ENCODE measurements around the gene TUT7.
"Not testable (repeated sequence)": the region's sequence is repeated elsewhere in the genome, so short reads cannot be mapped to it uniquely, and the experiment has no call there.

TUT7 gene

GRCh38 chr9:86318187-86318586 lies 36.0 kb downstream of the TUT7 start:
- no peak overlapping the region for H3K4me3 ChIP-seq (ENCODE audit: low read depth, low read length)
- no peak for DNase-seq (ENCODE audit: low read depth)

DNA sequence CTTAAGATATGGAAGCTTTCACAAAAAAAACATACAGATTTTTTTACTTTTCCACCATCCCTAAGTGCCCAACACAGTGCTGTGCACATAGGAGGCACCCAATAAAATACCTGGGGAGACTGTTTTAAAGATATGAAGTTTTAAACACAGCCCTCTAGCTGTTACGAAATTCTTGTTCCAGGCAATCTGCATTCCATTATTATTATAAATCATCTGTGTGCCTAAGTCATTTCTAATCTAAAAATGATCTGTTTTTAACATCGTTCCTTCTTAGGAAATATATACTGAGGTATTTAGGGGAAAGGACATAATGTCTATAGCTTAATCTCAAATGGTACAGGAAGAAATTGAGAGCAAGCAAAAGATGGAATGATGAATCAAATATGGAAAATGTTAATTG lies 39.1 kb downstream of the TUT7 start:
- no peak for DNase-seq (ENCODE audit: low read depth)
- no peak overlapping the region for H3K4me3 ChIP-seq (ENCODE audit: low read depth, low read length)

DNA sequence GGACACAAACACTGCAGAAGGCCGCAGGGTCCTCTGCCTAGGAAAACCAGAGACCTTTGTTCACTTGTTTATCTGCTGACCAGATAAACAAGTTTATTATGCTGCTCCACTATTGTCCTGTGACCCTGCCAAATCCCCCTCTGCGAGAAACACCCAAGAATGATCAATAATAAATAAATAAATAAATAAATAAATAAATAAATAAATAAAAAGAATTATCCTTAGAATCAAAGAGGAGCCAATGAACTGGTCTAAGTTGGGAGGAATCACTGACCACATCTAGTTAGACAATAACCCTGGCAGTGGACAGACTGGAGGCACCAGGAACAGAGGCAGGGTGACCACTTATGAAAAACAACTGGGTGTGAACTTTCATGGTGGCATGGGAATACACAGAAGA lies 41.3 kb downstream of the TUT7 start:
- DNase-seq (ENCODE audit: low read depth); H3K4me3 ChIP-seq (ENCODE audit: low read depth, low read length): not testable (repeated sequence)

GRCh38 chr9:86308687-86309086 lies 45.5 kb downstream of the TUT7 start:
- DNase-seq (ENCODE audit: low read depth), result no peak
- H3K4me3 ChIP-seq (ENCODE audit: low read depth, low read length), result no peak overlapping the region

GRCh38 chr9:86304236-86304730 lies 49.9 kb downstream of the TUT7 start:
- no peak overlapping the region for H3K4me3 ChIP-seq (ENCODE audit: low read depth, low read length)
- no peak for DNase-seq (ENCODE audit: low read depth)

DNA sequence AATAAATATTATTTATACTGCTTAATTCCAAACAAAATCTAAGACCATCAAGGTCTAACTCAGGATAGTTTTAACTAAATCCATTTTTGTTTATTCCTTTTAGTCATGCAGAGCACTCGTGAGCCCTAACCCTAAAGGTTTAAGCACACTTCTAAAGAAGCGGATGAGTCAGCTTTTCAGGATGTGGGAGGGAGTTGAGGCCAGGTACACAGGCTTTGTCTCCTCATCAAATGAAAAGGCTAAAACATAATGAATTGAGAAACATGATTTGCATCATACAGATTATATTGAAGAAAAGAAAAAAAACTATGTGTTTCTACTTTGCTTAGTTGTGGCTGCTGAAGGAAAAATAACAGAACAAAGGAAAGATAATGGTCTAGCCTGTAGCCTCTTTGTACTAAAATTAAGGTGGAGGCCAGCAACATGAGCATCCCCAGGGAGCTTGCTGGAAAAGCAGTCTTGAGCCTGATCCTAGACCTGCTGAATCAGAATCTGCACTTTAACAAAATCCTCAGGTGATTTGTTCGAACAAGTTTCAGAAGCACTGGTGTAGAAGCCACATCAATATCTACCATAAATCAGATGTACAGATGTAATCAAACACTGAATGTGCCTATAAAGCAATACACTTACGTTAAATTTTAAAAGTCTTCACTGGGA lies 50.8 kb downstream of the TUT7 start:
- DNase-seq (ENCODE audit: low read depth), result no peak
- H3K4me3 ChIP-seq (ENCODE audit: low read depth, low read length), result no peak overlapping the region

DNA sequence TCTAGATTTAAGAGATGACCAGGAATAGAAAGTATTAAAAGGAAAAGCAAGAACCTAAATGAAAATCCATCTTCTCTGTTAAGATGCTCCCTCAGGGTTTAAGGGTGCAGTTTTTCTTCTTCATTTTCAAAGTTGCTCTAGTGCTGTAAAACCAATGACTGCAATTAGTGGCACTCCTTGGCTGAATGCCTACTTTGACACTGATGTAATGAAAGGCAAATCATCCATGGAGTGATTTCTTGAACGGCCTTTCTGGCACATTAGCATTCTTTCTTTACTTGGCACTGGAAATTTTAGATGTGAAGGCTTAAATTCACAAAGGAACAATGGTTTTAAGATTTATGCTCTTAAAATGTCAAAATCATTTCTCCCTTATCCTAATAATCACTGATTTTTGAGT lies 52.5 kb downstream of the TUT7 start:
- DNase-seq (ENCODE audit: low read depth), result no peak
- H3K4me3 ChIP-seq (ENCODE audit: low read depth, low read length), result no peak overlapping the region

DNA sequence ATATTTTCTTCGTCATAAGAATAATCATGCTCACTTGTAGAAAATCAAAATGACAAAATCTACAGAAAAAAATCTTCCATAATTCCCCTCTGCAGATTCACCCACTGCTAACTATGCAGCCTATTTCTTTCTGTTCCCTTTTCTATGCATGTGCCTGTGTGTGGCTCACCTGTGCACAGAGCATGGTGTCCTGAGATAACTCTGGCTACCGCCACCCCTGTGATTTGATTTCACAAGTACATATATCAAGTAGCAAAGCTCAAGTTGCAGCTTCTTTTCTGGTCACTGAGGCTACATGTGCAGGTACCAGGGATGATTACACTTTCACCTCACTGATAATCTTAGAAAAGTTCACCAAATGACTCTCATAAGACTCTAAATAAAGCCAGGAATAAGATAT lies 53.5 kb downstream of the TUT7 start:
- DNase-seq (ENCODE audit: low read depth), result no peak
- no peak overlapping the region for H3K4me3 ChIP-seq (ENCODE audit: low read depth, low read length)

DNA sequence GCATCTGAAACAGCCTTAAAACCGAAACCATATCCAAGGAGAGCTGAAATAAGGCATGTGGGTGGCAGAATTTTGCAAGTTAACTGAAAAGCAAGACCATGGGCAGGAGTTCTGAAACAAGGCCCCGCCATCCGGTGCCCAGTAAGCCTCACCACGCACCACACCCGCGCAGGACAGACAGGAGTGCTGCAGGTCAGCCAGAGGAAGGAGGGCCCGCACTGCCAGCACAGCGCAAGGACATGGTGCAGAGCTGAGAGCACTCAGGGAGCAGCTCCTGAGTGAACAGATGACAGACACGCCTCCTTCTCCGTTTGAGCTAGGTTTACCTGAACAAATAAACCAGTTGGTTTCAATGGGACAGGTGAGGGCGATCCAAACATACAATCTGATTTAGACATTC lies 55.3 kb downstream of the TUT7 start:
- no peak overlapping the region for H3K4me3 ChIP-seq (ENCODE audit: low read depth, low read length)
- DNase-seq (ENCODE audit: low read depth), result no peak

DNA sequence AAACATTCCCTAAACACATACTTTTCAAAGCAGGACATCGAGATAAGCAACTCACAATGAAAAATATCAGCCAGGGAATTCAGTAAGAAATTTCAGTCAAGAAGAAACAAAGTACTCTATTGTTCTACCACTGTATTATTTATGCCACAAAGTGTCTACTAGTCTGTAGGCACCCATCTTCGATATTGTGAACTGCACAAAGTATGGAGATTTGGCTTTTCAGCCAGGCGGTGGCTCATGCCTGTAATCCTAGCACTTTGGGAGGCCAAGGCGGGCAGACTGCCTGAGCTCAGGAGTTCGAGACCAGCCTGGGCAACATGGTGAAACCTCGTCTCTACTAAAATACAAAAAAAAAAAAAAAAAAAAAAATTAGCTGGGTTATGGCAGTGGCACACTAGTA lies 63.9 kb downstream of the TUT7 start:
- H3K4me3 ChIP-seq (ENCODE audit: low read depth, low read length); DNase-seq (ENCODE audit: low read depth): not testable (repeated sequence)

DNA sequence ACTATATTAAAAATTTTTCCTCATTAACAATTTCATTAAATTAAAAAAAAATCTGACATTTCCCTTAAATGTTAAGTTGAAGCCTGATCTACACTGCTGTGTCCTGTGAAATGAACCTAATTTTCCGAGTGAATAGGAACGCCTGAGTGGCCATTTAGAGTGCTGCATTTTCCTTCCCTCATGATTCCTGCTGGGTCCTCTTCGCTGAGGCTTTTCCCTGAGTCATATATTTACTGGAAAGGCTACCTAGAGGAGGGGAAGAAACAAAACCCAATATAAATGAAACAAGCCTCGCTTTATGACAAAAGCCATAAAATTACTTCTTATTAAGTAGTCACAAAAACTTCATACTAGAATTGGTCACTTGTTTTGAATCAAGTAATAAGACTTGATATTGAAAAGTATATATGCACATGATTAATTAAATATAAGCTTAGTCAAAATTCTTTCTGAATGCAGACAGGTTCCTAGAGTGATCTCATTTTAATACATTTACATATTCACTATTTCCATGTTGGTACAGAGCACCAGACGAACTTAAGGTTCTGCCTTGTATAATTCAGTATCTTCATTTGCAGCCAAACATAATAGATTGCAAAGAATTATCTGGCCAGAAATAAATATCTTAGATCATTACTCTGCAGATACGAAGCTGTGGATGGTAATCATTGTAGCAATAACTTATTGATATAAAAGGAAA lies 65.6 kb downstream of the TUT7 start:
- DNase-seq (ENCODE audit: low read depth), result no peak
- H3K4me3 ChIP-seq (ENCODE audit: low read depth, low read length), result no peak overlapping the region

GRCh38 chr9:86287013-86287412 lies 67.2 kb downstream of the TUT7 start:
- DNase-seq (ENCODE audit: low read depth), result peak; percentile 38
- no peak overlapping the region for H3K4me3 ChIP-seq (ENCODE audit: low read depth, low read length)

GRCh38 chr9:86286278-86286677 lies 67.9 kb downstream of the TUT7 start:
- DNase-seq (ENCODE audit: low read depth), result no peak
- H3K4me3 ChIP-seq (ENCODE audit: low read depth, low read length), result no peak overlapping the region

DNA sequence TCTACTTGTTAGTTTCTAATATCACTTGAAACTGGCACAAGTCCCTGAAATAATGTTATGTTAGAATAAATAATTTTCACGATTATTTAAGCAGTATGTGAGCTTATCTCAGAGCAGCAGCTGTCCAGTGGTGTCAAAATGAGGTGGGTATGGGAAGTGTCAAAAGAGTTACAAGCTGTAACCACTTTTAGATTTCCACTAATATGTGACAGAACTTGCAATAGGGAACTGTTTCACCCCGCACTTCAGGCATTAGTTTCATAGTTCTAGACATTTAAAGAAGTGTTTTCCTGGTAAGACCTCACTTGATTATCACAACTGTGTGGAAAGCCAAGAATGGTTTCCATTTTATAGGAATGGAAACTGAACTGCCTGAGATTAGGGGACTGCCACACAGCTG lies 68.9 kb downstream of the TUT7 start:
- DNase-seq (ENCODE audit: low read depth), result no peak
- no peak overlapping the region for H3K4me3 ChIP-seq (ENCODE audit: low read depth, low read length)

DNA sequence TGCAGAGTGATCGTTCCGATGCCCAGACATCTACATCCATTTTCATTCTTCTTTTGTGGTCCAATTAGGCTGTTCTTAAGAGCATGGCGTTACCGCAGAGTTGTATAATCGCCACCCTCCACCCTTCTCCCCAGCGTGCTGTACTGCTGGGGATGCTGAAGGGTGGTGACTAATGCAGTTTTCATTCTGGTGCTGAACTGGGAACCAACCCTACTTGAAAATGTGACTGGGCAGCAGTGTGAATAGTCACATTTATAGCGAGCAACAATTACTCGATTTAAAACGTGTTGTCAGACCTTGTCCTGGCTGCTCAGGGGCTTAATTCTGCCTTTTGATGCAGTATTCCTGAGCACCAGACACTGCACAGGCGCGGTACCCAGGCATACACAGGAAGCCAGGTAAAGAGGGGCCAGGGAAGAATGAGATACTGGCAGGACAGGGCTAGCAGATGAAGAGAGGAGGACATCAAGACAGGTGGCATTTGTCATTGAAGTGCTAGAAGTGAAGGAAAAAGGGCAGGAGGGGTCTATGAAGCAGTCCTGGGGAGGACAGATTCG lies 71.2 kb downstream of the TUT7 start:
- peak; percentile 44 for DNase-seq (ENCODE audit: low read depth)
- H3K4me3 ChIP-seq (ENCODE audit: low read depth, low read length), result peak overlapping the region; percentile 87

DNA sequence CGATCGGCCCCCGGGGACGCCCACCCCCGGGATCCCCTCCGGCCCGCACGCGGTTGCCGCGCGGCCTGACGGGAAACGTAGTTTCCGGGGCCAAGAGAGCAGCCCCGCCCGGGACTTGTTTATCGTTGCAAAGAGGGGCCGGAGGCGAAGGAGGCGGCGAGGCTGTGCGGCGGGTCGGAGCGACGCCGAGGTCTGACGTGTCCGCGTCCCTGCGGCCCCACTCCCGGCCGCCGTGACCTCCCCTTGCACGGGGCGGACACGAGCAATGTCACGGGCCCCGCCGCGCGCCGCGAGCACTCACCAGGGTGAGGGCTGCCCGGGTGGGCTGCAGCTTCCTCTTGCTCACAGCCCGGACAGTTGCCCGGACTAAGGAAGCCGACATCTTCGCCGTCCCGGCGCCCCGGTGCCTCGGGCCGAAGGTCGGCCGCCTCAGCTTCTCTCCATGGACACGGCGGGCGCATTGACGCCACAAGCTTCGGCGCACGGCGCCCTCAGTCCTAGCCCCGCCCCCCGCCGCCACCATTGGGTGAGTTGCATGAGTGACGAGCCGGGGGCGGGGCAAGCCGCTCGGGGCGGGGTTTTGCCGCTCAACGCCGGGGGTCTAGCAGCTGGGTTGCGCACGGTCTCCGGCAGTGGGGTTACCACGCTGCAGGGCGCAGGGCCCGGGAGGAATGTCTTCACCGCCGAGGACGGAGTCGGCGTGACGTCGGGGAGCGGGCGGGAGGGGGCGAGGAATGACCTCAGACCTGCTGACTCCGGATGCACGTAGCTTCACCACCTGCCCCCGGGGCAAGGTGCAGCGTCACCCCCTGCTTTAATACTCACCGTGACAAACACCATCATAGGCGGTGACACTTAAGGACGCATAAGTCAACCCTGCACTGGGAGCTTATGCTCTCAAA lies 71.9 kb downstream of the TUT7 start, which contains the start of gene ISCA1:
Gene ISCA1, minus strand, starts transcription at position 462 of the 902 bp plus-strand sequence. Its CDS starts 80 bp downstream, at position 382.
- DNase-seq (ENCODE audit: low read depth), result peak; percentile 72
- peak within 1 kb of the TSS; percentile 87 for H3K4me3 ChIP-seq (ENCODE audit: low read depth, low read length)

GRCh38 chr9:86281593-86282076 lies 72.6 kb downstream of the TUT7 start:
- DNase-seq (ENCODE audit: low read depth), result no peak
- H3K4me3 ChIP-seq (ENCODE audit: low read depth, low read length), result peak overlapping the region; percentile 87

- DNase-seq (ENCODE audit: low read depth), result no peak
- H3K4me3 ChIP-seq (ENCODE audit: low read depth, low read length), result no peak overlapping the region
Observed at GRCh38 chr9:86280580-86280979, 73.6 kb downstream of the TUT7 start.

- DNase-seq (ENCODE audit: low read depth), result no peak
- H3K4me3 ChIP-seq (ENCODE audit: low read depth, low read length), result no peak overlapping the region
Observed at GRCh38 chr9:86279839-86280238, 74.4 kb downstream of the TUT7 start.

- H3K4me3 ChIP-seq (ENCODE audit: low read depth, low read length), result no peak overlapping the region
- no peak for DNase-seq (ENCODE audit: low read depth)
Observed at GRCh38 chr9:86277072-86277471, 77.1 kb downstream of the TUT7 start.

Data from skeletal muscle cell (primary cell).